Lower leg skin (tissue), 3 donors: ENCODE data around the gene APOL3.

ENCODE experiments used
- POLR2A ChIP-seq, 2 donors: fragments of 450-650 bp; IDR thresholded peaks; one replicate each; pipeline ENCODE4 v1.6.1; 2016 to 2017; ENCODE audit warnings: antibody characterized with exemption in 2 of 2, mild to moderate bottlenecking in 1 of 2, moderate library complexity in 1 of 2
- TF ChIP-seq, protein P1 (sequence below), 3 donors: fragments of 450-650 bp; IDR thresholded peaks; one replicate each; pipeline ENCODE4 v1.5.1; 2016; ENCODE audit warnings: antibody characterized with exemption in 3 of 3, mild to moderate bottlenecking in 3 of 3, moderate library complexity in 2 of 3

DNA sequence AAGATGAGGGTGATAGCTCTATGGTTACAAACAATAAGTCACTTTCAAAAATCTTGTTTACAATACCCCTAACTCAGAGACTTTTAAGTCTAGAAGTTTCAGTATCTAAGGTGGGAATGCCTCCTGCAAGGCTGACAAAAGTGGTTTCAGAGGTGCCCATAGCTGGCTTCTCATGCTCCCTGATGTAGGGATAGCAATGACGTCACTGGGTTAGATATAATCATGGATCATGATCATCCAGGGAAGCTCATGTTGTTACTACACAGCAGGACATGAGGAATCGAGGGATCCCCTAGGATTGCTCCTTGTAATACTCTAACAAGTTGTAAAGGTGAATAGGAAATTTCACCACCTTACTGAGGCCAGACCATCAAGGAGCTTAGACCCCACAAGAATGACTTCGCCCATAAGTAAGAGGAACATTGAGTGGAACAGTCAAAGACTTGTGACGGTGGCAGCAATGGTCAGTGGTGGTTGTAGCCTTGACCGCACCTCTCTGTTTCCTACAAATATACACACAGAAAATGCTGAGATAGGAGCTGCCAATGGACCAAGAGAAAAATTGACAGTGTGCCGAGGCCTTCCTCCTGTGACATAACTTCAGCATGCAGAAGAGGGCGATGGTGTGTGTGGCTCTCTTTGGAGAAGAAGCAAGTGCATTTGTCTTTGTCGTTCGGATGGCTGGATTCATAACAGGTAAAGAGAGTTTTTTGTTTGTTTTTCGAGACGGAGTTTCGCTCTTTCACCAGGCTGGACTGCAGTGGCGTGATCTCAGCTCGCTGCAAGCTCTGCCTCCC lies 25.5 kb upstream of the APOL3 start:
- TF ChIP-seq, protein P1, sequence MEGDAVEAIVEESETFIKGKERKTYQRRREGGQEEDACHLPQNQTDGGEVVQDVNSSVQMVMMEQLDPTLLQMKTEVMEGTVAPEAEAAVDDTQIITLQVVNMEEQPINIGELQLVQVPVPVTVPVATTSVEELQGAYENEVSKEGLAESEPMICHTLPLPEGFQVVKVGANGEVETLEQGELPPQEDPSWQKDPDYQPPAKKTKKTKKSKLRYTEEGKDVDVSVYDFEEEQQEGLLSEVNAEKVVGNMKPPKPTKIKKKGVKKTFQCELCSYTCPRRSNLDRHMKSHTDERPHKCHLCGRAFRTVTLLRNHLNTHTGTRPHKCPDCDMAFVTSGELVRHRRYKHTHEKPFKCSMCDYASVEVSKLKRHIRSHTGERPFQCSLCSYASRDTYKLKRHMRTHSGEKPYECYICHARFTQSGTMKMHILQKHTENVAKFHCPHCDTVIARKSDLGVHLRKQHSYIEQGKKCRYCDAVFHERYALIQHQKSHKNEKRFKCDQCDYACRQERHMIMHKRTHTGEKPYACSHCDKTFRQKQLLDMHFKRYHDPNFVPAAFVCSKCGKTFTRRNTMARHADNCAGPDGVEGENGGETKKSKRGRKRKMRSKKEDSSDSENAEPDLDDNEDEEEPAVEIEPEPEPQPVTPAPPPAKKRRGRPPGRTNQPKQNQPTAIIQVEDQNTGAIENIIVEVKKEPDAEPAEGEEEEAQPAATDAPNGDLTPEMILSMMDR (IDR thresholded peaks at IDR 0.05) = no peak
- TF ChIP-seq POLR2A (IDR thresholded peaks at IDR 0.05) = no peak
